GM18517 (cell line): ENCODE results near the gene PWWP2B.

Source experiments
- ATAC-seq: cut with Tn5 transposase; IDR thresholded peaks from one replicate; pipeline ENCODE4 v1.9.1; 2021; ENCODE audit warnings: mild to moderate bottlenecking, moderate library complexity; ENCODE audit not compliant: unreplicated experiment

Gene PWWP2B

DNA sequence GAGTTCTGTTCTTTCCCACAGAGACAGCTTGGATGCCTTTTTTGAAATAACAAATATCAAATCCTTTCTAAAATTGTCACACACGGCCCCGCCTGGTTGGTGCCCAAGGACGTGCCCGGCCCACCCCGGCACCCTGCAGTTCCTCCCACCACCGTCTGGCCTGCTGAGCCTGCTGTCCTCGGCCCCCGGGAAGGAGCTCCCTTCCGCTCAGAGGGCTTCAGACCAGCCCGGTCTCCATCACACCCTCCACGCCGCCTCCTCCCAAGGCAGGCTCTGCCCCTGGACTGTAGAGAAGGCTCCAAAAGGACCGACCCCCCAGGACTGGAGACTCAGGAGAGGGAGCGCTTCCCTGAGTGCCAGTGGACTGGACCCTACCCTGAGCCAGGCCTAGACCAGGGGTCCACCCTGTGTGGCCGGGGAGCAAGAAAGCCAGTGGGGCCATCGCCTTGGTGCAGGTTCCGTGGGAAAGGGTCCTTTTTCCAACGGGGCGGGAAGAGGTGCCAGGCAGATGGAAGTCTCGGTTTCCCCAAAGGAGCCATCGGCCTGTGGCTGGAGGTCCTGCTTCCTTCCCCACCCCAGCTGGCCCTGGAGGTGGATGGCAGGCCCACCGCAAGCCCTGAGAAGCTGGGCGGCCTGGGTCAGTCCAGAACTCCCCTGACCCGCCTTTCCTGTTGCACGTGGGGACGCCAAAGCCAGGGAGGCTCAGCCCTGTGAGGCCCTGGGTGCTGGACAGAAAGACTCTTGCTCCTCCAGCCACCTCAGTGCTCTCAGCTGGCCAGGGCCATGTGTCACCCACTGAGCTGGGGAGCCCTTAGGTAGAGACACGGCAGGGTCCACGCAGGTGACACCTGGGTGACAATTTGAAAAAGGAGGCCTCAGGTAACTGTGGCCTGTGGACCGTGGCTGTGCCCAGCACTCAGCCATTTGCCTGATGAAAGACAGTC is 69.8 kb downstream of the PWWP2B start:
- ATAC-seq, result no peak
